Measurements from ENCODE around the gene DENND6B.

Gene DENND6B

DNA sequence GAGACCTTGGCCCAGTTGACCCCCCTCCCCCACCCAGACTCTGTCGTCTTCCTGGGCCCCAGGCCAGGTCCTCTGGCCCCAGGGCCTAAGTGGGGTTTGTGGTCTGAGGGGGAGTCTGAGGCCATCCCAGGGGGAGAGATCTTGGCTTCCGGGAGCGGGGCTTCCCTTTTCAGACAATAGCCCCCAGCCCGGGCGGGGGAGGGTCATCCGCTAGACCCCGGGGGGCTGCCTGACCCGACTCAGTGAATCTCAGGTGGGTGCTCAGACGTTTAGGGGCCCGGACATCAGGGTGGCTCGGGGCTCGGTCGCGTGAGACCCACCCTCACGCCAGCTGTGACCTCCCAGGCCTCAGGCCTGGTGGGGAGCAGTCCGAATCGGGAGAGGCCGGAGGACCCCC is 57.2 kb downstream of the DENND6B start:
- Mint-ChIP-seq H3K9me3 (no peaks in the 10 kb centered on the region), H3K4me3 (peak overlapping the region; percentile 66), H3K27ac (no peak overlapping the region), H3K36me3 (peaks cover 5% of the 10 kb centered on the region), H3K4me1 (peaks cover 21% of the 10 kb centered on the region)
- no peak for ATAC-seq
- no peak for DNase-seq (ENCODE audit: low spot score in 2 of 2)

DNA sequence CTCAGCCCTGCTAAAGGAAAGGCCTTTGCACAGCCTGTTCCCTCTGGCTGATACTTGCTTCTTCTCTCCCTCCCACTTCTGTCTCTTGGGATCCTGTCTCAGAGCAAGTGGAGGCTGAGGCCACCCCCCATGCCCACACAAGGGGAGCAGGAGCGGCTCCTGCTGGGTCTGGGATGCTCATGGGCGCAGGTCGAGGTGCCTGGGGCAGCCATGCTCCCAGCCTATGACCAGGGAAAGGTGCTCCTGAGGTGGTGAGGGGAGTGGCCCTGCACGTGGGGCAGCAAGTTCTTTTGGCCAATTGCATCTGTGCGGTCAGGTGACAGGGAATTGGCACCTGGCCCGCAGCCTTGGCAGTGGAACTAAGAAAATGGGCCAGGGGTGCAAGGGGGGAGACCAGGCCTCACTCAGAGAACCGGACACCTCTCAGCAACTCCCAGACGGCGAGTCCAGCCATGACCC is 58.1 kb downstream of the DENND6B start:
- H3K9me3 Mint-ChIP-seq: no peaks in the 10 kb centered on the region
- peaks cover 15% of the 10 kb centered on the region for H3K4me1 Mint-ChIP-seq
- H3K27ac Mint-ChIP-seq: no peak overlapping the region
- no peak for ATAC-seq
- H3K36me3 Mint-ChIP-seq: peaks cover 7% of the 10 kb centered on the region
- DNase-seq (ENCODE audit: low spot score in 2 of 2): no peak
- H3K4me3 Mint-ChIP-seq: peak overlapping the region; percentile 25

DNA sequence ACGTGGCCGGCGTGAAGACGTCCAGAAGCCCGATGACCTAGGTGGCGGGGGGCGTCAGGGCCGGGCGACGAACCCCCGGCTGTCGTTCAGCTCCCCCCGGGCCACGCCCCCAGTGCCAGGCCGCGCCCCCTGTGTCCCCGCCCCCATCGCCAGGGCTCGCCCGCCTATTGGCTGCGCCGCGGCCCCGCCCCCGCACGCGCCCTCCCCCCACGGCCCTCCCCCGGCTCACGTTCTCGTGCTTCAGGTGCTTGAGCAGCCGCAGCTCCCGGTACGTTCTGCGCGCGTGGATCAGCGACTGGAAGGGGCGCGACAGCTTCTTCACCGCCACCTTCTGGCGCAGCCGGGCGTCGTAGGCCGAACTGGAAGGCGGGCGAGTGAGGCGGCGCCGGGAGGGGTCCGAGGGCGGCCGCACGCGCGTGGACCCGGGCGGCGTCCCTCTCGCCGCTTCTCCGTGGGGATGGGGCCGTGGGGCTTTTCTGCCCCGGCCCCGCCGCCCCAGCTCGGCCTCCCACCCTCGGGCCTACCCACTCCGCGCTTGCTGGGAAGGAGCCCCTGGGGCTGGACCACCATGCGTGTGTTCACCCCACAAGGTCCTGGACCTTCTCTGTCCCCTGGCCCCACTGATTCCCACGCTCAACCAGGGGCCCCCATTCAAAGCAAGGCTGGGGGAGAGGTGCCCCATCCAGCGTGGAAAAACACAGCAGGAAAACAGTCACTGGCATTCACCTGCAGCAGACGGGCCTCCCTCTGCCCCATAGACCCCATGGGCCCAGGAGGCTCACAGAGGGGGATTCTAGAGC is 59.0 kb downstream of the DENND6B start:
- no peak for DNase-seq (ENCODE audit: low spot score in 2 of 2)
- H3K36me3 Mint-ChIP-seq: peaks cover 7% of the 10 kb centered on the region
- H3K27ac Mint-ChIP-seq: no peak overlapping the region
- peaks cover 14% of the 10 kb centered on the region for H3K4me1 Mint-ChIP-seq
- no peaks in the 10 kb centered on the region for H3K9me3 Mint-ChIP-seq
- ATAC-seq: no peak
- peak overlapping the region; percentile 25 for H3K4me3 Mint-ChIP-seq

DNA sequence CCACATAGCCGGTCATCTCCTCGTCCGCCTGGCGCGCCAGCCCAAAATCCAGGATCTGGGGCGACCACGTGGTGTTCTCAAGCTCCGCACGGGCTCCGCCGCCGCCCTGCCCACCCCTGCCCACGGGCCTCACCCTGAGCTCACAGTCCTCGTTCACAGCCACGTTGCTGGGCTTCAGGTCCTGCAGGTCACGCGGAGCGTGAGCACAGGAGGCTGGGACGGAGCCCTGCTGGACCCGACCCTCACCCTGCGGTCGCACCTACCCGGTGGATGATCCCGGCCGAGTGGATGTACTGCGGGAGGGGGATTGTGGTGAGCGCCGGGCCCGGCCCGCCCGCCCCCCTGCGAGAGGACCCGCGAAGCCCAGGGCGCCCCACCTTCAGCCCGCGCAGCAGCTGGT is 59.8 kb downstream of the DENND6B start:
- Mint-ChIP-seq H3K9me3 (no peaks in the 10 kb centered on the region), H3K4me1 (peaks cover 20% of the 10 kb centered on the region), H3K4me3 (no peak overlapping the region), H3K27ac (no peak overlapping the region), H3K36me3 (peaks cover 7% of the 10 kb centered on the region)
- DNase-seq (ENCODE audit: low spot score in 2 of 2) (no peak), ATAC-seq (no peak)

DNA sequence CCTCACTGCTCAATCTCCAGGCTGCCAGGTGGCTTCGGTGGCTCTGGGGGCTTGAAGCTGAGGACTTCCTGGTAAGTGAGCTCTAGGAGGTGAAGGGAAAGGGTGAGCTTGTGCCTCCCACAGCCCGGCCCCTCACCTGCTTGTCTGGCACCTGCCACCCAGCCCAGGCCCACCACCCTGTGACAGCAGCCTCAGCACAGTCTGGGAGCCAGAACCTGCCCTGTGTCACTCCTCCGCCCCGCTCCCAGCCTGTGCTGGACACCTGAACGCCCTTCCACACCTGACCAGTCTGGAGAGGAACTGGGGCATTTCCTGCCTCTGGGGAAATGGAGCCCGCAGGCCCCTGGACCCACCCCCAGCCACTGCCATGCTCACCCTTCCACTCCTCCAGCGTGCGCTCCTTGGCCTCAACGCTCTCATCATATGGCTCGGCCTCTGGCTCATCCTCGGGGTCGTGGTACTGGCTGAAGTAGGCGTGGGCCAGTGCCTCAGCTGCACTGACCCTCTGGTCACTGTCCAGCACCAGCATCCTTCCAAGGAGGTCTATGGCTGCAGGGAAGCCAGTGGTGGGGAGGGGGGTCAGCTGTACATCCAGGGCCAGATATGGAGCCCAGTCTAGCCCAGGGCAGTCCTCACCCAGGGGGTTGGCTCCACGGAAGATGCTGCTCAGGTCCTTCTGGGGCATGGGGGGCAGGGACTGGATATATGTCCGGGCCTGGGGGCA is 61.7 kb downstream of the DENND6B start:
- H3K4me1 Mint-ChIP-seq: peaks cover 21% of the 10 kb centered on the region
- no peak for ATAC-seq

DNA sequence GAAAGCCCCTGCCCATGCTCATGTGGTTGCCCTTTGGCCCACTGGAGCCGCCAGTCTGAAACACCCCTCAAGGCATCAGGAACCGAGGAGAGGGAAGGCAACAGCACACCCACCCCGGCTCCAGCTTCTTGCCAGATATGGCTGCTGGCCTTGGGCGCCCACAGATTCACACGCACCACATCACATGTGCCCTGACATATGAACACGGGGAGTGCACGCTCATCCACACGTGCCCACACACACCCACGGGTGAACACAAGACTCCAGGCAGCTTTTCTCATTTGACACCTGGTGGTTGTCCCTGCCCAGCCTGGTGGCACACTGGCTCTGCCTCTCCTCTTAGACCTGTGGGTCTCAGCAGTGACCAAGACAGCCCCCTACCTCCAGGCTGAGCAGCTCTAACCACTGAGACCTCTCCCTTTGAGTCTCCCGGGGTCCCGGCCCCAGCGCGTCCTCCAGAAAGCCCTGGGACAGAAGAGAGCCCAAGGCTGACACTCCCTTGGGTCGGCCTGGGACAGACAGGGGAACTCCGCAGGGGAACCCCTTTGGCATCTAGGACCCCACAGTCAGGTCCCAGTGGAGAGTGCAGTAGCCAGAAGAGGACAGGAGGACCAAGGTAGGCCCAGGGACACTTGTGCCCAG is 62.6 kb downstream of the DENND6B start:
- no peak for DNase-seq (ENCODE audit: low spot score in 2 of 2)
- H3K4me3 Mint-ChIP-seq: no peak overlapping the region
- no peaks in the 10 kb centered on the region for H3K9me3 Mint-ChIP-seq
- ATAC-seq: no peak
- H3K4me1 Mint-ChIP-seq: peaks cover 21% of the 10 kb centered on the region
- peaks cover 7% of the 10 kb centered on the region for H3K36me3 Mint-ChIP-seq
- H3K27ac Mint-ChIP-seq: no peak overlapping the region

More for the DNA sequence above, 61.7 kb downstream of the DENND6B start:
- H3K36me3 Mint-ChIP-seq: peaks cover 7% of the 10 kb centered on the region
- H3K4me3 Mint-ChIP-seq: no peak overlapping the region
- no peaks in the 10 kb centered on the region for H3K9me3 Mint-ChIP-seq
- H3K27ac Mint-ChIP-seq: no peak overlapping the region
- DNase-seq (ENCODE audit: low spot score in 2 of 2): no peak

DNA sequence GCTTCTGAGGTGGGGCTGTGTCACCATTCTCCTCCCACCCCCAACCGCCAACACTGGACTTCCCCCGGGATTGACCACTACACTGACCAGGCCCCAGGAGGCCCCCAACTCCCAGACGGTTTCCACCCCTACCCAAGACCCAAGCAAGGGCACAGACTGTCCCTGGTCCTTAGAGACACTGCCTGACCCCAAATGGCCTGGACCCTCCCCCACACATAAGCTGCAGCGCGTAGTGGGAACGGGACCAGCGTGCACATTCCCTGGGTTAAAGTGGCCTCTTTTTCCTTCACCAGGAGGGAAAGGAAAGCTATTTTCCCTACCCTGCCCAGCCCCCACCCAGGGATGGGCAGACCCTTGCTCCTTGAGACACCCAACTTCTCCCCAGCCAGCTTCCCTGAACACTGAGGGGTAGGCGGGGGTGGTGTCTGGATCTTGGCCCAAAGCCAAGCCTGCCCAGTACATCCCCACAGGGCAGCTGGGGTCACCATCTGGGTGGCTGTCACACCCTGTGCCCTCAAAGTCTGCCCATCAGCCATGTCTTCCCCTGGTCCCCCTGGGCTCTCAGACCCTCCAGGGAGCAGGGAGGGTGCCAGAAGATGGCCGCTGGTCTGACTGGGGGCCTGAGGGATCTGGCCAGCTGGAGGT is 63.7 kb downstream of the DENND6B start:
- peak overlapping the region; percentile 72 for H3K4me3 Mint-ChIP-seq

DNA sequence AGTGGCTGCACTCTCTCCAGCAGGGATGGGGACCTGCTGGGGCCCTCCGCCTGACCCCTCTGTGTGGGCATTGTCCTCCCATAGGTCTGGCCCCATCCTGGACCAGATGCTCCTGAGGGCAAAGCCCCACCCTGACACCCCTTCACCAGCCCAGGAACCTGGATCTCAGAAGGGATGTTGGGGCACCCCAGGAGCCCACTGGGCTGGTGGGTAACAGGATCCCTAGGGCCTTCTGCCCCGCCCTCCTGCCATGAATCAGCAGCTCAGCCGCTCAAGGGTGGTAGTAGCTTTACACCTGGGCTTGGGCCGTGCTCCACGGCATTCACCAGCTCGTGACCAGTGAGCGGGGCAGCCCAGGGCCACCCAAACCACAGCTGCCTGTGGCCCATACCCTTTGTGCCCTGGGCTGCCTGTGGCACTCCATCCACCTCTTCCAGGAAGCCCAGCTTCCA is 64.3 kb downstream of the DENND6B start:
- DNase-seq (ENCODE audit: low spot score in 2 of 2) (no peak), ATAC-seq (no peak)
- no peak overlapping the region for H3K27ac Mint-ChIP-seq
- peaks cover 7% of the 10 kb centered on the region for H3K36me3 Mint-ChIP-seq
- peaks cover 13% of the 10 kb centered on the region for H3K4me1 Mint-ChIP-seq
- H3K9me3 Mint-ChIP-seq: no peaks in the 10 kb centered on the region
- H3K4me3 Mint-ChIP-seq: peak overlapping the region; percentile 72

More for the DNA sequence above, 63.7 kb downstream of the DENND6B start:
- no peak for DNase-seq (ENCODE audit: low spot score in 2 of 2)
- Mint-ChIP-seq H3K27ac (no peak overlapping the region), H3K36me3 (peaks cover 7% of the 10 kb centered on the region), H3K4me1 (peaks cover 14% of the 10 kb centered on the region), H3K9me3 (no peaks in the 10 kb centered on the region)
- ATAC-seq: no peak

DNA sequence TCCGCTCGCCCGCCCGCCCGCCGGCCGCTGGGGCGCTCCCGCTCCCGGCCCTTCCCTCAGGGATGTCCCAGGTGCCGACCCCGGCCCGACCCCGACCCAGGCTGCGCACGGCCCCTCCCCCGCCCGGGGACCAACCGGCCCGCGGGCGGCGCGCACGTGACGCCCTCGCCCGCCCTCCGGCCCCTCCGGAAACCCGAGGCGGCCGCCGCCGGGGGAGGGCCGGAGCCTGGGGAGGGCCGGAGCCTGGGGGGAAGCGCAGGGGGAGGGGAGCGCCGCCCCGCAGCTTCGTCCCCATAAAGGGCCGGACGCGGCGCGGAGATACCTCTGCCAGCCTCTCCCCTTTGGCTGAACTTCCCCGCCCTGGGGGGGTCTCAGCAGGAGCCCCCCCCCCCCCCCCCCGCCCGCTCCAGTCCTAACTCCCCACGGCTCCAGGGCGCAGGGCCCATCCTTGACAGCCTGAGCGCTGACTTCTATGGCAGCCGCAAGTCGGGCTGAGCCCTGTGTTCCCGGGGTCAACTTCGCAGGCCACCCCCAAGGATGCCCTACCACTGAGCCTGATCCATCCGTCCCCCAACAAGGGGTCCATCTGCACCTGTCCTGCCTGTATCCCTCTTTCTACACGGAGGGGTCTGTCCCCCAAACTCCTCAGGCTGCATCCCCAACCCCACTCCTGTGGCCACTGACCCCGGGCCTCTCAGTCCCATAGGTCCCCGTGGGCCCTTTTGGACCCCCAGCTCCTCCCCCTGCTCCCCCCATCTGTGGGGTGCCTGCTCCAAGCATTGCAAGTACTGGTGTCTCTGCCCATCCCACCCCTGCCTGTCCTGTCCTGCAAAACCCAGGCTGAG is 65.0 kb downstream of the DENND6B start, which contains the start of gene MAPK12:
MAPK12 (minus strand) TSS at position 69 of the 845 bp plus-strand sequence. CDS start 174 bp downstream, outside the sequence.
- Mint-ChIP-seq H3K4me3 (peak within 1 kb of the TSS; percentile 72), H3K27ac (no peak within 1 kb of the TSS), H3K9me3 (no peaks in the 10 kb centered on the region), H3K36me3 (peaks cover 7% of the 10 kb centered on the region), H3K4me1 (peaks cover 13% of the 10 kb centered on the region)
- DNase-seq (ENCODE audit: low spot score in 2 of 2): no peak
- no peak for ATAC-seq

DNA sequence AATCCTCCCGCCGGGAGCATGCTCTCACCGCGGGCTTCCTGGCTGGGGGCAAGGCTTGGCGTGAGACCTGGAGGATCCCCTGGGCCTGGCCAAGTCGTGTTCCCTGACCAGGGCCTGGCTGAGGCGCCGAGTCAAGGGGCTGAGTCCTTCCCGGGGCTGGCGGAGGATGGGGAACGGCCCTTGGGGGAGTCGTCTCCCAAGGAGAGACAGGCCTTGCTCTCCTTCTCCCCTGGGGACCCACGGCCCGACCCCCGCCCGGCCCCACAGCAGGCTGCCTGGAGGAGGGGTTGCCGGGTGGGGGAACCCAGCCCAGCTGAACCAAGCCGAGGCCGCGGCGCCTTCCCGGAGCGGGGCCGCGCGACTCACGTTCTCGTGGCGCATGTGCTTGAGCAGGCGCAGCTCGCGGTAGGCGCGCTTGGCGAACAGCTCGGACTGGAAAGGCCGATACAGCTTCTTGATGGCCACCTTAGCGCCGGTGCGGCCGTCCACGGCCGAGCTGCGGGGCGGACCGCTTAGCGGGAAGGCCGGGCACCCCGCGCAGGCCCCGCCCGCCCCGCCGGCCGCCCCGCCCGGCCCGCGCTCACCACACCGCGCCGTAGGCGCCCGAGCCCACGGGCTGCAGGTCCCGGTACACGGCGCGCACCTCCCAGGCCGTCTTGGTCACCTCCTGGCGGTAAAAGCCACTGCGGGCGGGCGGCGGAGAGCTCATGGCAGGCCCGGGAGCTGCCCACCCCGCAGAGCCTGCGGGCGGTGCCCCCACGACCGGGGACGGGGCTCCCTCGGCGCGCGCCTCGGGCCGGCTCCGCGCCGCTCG is 65.8 kb downstream of the DENND6B start:
- ATAC-seq (peak; percentile 49), DNase-seq (ENCODE audit: low spot score in 2 of 2) (peak in 1 of 2 donors; percentile 74)
- Mint-ChIP-seq H3K27ac (no peak overlapping the region), H3K36me3 (peaks cover 7% of the 10 kb centered on the region), H3K4me3 (peak overlapping the region; percentile 40), H3K9me3 (no peaks in the 10 kb centered on the region), H3K4me1 (peaks cover 13% of the 10 kb centered on the region)

DNA sequence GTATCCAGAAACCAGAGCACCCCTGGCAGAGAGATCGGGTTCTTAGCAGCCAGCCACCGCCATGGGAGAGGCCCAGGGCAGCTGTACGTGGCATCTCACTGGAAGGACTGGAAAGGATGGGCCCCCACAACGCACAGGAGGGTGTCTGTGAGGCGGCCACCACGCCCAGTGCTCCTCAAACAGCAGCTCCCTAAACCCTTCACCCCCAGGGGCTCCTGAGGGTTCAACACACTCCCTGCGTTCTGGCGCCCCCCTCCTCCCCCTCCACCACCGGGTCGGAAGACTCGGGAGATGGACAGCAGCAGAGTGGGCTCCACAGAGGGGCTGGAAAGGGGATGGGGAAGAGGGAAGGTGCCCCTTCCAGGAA is 66.4 kb downstream of the DENND6B start:
- Mint-ChIP-seq H3K9me3 (no peaks in the 10 kb centered on the region), H3K27ac (no peak overlapping the region), H3K36me3 (peaks cover 7% of the 10 kb centered on the region), H3K4me3 (peak overlapping the region; percentile 40), H3K4me1 (peaks cover 13% of the 10 kb centered on the region)
- DNase-seq (ENCODE audit: low spot score in 2 of 2) (no peak), ATAC-seq (no peak)

DNA sequence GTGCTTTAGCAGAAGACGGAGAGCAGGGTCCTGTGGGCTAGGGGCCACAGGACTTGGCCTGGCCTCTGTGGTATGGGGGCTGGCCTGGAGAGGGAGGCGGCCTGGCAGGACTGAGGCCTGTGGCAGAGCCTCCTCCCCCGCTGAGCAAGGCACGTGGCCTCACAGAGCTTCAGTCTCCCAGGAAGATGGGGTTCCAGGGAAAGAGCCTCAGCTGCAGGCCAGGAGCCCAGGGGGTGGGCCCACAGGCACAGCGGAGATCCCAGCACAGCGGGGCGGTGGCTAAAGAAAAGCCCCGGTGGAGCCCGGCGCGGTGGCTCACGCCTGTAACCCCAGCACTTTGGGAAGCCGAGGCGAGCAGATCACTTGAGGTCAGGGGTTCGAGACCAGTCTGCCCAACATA is 67.5 kb downstream of the DENND6B start:
- Mint-ChIP-seq H3K27ac (no peak overlapping the region), H3K4me3 (no peak overlapping the region)

More for the DNA sequence above, 67.5 kb downstream of the DENND6B start:
- ATAC-seq (no peak), DNase-seq (ENCODE audit: low spot score in 2 of 2) (no peak)
- Mint-ChIP-seq H3K36me3 (no peaks in the 10 kb centered on the region), H3K9me3 (no peaks in the 10 kb centered on the region), H3K4me1 (peaks cover 7% of the 10 kb centered on the region)
